IPS-11a (cell line): ENCODE measurements around the gene SLC39A8.
"Not testable (repeated sequence)": the region's sequence is repeated elsewhere in the genome, so short reads cannot be mapped to it uniquely, and the experiment has no call there.

Source experiments
- H3K4me3 ChIP-seq: one replicate; pipeline ENCODE4 v1.5.1; 2013; ENCODE audit warnings: low read depth, low read length, control low read depth

The SLC39A8 gene

DNA sequence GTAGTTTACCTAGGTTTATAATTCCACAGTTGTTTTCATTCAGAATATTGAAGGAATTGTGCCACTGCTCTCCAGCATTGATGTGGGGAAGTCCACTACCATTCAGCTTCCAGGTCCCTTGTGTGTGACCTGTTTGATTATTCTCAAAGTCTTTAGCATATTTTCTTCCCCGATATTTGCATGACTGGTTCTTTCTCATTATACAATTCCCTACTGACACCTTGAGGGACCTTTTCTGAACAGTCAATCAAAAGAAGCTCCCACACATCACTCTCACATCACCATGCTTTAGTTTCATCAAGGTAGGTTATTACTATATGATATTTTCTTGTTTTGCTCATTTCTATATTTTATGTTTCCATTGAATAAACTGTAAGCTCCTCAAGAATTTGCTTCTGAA lies 44.1 kb downstream of the SLC39A8 start:
- H3K4me3 ChIP-seq: no peak overlapping the region

DNA sequence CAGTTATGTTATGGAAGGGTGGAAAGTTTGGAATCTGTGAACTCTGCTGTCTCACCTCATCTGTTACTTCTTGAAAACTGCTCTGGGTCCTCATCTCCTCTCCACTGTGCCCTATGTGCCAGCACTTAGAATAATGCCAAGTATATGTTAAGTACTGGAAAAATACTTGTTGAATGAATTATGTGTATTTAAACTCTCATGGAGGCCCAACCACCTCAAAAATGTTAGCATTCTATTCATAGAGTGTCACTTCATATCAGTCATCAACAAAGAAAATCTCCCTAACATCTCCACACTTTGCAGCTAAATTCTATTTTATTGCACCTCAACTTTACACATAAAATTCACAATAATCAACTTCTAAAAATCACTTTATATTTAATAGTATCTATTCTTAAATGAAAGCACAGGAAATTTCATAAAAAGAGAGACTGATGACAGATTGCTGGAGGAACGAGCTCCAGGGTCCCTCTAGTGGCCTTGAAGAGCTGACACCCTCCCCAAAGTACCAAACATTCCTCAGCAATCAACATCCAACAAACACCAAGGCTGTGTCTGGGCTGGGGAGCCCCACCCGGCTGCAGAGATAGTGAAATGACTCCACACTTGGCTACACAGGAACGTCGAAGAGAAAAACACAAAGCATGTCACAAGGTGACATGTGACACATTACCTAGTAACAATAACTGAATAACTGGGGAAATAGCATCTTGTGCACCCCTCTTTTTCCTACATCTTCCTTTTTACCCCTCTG lies 45.8 kb downstream of the SLC39A8 start:
- no peak overlapping the region for H3K4me3 ChIP-seq

DNA sequence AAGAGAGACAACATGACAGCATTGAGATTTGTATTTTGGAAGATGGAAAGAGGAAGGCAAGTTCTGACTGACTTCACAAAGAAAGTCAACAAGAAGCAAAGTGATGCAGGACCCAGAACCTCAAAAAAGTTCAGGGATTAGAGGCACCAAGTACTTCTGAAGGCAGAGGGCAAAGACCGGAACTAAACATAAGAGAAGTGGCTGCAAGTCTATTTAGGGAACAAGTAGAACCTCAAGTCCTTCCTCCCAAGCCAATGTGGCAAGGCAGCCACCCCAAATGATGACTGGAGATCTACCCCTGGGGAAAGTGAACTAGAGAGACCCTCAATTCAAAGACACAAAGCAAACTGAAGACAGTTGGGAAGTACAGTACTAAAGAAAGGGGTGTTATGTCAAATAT lies 46.6 kb downstream of the SLC39A8 start:
- no peak overlapping the region for H3K4me3 ChIP-seq

DNA sequence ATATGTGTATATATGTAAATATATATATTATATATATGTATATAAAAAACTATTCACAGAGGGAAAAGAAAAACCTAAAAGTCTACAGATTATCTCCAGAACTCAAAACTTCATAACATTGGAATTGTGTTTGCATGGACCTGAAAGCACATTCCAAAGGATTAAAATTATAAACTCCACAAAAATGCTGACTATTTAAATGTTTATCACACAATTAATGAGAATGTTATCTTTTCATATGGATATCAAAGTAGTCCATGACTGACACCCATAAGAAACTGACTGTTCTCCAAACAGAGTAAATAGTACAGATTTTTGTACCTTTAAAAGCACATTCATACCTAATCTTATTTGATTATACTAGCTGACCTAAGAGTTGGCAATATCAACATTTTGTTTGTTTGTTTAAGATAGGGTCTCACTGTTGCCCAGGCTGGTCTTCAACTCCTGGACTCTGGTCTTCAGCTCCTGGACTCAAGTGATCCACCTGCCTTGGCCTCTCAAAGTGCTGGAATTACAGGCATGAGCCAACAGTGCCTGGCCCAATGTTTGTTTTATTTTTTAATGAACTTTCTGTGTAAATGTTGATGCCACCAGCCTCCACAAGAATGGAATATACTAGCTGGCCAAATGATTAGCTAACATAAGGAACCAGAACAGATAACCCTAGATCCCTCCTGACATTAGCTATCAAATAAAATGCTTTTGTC lies 50.0 kb downstream of the SLC39A8 start:
- no peak overlapping the region for H3K4me3 ChIP-seq

DNA sequence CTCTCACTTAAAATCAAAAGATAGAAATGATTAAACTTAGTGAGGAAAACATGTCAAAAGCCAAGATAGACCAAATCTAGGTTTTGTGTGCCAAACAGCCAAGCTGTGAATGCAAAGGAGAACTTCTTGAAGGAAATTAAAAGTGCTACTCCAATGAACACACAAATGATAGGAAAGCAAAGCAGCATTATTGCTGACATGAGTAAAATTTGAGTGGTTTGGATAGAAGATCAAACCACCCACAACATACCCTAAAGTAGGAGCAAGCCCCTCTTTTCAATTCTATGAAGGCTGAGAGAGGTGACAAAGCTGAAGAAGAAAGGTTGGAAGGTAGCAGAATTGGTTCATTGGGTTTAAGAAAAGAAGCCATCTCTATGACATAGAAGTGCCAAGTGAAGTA lies 56.8 kb downstream of the SLC39A8 start:
- H3K4me3 ChIP-seq: no peak overlapping the region

DNA sequence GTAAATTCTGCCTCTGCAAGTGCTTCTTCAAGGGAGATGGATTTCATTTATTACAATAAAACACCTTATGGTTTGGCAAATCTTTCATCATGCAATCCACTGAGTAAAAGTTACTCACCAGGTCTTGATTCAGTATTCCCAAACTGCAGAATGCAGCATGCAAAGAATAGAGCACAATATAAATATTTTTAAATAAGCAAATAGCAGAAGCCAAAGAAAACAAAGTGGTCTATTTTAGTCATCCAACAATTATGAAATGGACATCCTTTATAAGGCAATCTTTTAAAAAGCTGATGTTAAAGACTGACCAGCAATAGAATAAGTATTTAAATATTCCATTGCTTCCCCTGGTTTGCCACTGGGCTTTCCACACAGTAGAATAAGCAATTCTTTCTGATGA lies 59.5 kb downstream of the SLC39A8 start:
- H3K4me3 ChIP-seq: no peak overlapping the region

DNA sequence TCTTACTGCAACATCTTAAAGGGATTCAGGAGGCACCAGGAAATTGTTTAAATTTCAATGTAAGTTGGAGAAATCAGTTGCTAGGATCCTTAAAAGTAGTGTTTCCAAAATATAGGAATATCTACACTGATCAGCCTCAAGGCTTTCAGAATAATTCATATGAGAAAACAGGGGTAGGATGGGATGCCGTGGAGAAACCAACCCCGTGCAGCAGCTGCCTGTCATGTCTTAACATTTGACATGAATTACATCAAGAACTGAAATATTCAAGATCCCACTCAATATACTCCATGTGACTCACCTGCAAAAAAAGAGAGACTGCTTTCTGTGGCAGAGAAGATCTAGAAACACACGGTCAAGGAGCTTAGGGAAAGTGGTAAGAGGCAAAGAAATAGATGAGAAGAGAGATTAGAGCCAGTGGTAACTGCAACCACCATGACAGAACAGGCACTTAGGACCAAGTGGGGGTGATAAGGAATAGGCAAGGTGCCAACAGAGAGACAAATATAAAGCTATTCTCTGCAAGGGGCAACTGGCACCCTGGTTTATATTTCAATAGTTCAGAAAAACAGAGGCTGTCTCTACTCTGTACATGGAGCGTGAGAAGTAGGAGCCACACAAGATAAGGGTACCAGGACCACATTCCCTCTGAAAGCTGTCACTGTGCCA lies 64.0 kb downstream of the SLC39A8 start:
- H3K4me3 ChIP-seq: no peak overlapping the region

DNA sequence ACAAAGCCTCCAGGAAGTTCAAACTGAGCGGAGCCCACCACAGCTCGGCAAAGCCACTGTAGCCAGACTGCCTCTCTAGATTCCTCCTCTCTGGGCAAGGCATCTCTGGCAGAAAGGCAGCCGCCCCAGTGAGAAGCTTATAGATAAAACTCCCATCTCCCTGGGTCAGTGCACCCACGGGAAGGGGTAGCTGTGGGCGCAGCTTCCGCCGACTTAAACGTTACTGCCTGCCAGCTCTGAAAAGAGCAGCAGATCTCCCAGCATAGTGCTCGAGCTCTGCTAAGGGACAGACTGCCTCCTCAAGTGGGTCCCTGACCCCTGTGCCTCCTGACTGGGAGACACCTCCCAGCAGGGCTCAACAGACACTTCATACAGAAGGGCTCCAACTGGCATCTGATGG lies 72.0 kb downstream of the SLC39A8 start:
- not testable (repeated sequence) for H3K4me3 ChIP-seq

DNA sequence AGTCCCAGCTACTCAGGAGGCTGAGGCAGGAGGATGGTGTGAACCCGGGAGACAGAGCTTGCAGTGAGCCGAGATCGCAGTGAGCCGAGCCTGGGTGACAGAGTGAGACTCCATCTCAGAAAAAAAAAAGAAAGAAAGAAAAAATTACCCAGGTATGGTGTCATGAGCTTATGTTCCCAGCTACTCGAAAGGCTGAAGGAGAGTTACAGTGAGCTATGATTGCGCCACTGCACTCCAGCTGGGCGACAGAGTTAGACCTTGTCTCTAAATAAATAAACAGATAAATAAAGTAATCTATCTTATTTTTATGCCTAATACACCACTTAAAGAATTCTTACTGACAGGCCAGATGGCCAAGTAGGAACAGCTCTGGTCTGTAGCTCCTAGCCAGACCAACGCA lies 73.0 kb downstream of the SLC39A8 start:
- H3K4me3 ChIP-seq: no peak overlapping the region

DNA sequence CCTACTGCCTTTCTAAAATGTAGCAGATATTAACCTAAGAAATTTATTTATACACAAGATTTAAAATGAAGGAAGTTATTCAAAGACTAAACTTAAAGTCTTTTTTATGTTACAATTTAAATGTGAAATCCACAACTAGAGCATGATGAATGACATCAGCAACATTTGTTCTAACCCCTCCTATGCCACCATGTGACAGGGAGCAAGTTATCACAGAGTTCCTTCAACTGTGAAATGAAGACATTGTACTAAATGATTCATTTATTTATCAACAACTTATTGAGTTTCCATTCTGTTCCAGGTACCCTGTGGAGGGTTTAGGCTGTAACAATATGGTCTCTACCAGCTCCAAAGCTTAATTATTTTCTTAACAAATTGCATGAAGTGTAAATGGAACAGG lies 76.9 kb downstream of the SLC39A8 start:
- no peak overlapping the region for H3K4me3 ChIP-seq

DNA sequence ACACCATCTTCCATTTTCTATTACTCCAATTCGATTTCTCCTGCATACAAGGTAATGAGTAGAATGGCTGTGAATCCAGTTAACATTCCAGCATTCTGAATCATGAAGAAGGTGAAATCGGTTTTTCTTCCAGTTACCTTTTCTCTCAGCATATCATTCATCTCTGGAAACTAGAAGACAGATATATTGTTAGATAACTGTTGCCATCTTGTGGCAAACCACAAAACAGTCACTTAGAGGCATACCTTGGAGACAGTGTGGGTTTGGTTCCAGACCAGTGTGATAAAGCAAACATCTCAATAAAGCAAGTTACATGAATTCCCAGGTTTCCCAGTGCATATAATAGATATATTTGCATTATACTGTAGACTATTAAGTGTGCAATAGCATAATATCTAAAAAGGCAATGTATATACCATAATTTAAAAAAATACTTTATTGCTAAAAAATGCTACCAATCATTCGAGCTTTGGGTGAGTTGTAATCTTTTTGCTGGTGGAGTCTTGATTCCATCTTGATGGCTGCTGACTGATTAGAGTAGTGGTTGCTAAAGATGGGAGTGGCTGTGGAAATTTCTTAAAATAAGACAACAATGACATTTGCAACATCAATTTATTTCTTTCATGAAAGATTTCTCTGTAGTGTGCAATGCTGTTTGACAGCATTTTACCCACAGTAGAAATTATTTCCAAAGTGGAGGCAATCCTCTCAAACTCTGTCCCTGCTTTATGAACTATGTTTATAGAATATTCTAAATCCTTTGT lies 82.1 kb downstream of the SLC39A8 start:
- H3K4me3 ChIP-seq: no peak overlapping the region

DNA sequence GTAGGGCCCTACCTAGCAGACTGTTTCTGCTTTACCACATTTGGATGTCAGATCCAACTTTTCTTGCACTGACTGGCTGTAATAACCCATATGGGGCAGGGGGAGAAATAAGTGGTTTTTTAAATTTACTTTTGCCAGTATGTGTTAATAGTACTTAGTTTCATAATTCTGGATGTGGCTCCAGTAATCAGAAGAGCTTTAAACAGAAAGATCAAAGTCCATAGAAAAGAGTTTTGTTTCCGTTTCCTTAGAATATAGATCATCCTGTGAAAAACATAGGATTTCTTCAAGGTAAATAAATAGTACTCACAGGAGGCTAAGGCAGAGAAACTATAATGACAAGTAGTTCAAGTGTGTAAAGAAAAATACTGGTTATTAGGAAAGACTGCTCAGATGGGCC lies 85.6 kb downstream of the SLC39A8 start:
- no peak overlapping the region for H3K4me3 ChIP-seq

DNA sequence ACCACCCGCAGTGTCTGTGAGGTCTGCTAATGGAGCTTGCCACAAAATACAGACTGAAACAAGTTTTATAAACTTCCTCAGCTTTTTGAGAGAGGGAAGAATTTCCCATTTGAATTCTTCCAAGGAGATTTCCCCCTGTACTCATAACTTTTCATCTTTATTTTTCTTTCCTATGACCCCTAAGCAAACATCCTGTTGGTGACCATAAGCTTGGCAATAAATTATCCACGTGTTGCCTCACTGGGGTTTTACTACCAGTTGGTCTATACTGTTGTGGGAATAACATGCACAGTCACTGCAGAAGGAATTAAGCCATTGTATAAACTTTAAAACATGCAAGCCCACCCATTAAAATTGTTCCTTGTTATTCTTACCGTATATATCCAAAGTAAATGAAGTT lies 86.2 kb downstream of the SLC39A8 start:
- no peak overlapping the region for H3K4me3 ChIP-seq

DNA sequence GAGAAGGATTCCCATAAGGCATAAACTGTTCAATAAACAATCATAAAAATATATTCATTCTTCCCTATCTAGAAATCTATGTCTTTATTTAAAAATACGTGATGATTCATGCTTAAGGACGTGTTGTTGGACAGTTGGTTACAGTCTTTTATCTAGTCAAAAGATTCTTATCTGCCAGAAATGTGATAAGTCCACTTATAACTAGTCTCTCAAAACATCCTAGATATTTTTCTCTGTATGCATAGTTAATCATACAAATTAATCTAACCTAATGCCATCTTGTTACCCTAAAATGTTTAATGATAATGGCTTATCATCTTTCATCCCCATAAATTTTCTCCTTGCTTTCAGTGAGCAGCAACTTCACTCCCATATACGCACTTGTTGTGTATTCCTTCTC lies 89.0 kb downstream of the SLC39A8 start:
- H3K4me3 ChIP-seq: no peak overlapping the region

DNA sequence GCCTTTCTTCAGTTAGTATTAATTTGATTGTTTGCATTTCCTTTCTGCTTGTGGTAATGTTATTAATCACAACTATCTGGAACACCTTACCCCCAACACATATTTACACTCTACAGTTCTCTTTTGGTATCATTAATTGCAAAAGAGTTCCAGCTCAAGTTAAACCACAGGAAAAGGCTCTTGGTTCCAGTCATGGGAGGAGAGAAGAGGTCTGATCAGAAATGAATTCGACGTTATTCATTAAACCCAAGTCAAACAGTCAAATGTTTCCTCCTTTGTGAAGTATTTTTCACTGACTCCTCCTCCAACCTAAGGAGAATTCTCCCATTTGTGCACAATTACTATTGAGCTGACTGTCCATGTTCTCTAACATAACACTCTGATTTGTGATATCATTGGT lies 91.4 kb downstream of the SLC39A8 start:
- no peak overlapping the region for H3K4me3 ChIP-seq

DNA sequence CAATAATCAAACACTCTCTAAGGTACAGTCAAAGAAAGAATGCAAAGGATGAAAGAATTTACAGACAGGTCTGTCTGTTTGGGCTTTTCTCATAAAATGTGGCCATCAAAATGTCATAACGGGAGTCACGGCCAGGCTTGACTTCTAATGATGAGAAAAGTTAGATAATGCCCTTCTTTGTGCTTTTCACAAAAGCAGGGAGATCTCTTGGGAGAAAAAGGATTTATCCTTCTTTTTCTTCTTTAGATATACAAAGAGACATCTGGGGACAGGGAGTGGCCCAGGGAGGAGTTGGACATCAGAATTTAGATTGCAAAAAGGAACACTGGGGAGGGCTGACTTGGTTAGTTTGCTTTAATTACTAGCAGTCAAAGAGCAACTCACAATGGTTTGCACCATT lies 93.1 kb downstream of the SLC39A8 start:
- H3K4me3 ChIP-seq: no peak overlapping the region

DNA sequence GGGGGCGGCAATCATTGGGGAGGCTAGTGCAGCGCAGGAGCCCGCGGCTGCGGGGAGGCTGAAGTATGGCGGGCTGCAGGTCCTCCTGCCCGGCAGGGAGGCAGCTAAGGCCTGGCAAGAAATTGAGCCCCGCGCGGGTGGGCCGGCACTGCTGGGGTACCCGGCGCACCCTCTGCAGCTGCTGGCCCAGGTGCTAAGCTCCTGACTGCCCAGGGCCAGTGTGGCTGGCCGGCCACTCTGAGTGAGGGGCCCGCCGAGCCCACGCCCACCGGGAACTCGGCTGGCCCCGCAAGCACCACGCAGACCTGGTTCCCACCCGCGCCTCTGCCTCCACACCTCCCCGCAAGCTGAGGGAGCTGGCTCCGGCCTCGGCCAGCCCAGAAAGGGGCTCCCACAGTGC lies 94.9 kb downstream of the SLC39A8 start:
- H3K4me3 ChIP-seq: no peak overlapping the region

DNA sequence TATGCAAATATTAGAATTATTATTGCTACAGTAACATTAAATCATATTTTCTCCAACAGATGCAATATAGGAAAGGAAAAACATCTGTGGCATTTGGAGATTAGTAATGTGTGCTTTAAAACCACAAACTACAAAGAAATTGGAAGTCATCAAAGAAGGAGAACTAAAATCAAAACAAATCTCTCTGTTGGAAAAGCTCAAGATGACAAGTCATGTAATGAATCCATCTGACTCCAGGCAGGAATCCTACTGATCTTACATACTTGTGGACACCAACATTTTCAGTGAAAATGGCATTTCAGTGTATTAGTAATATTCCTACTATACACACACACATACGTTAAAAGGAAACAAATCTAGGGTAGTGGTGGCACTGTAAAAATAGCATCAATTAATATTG lies 98.2 kb downstream of the SLC39A8 start:
- H3K4me3 ChIP-seq: no peak overlapping the region

DNA sequence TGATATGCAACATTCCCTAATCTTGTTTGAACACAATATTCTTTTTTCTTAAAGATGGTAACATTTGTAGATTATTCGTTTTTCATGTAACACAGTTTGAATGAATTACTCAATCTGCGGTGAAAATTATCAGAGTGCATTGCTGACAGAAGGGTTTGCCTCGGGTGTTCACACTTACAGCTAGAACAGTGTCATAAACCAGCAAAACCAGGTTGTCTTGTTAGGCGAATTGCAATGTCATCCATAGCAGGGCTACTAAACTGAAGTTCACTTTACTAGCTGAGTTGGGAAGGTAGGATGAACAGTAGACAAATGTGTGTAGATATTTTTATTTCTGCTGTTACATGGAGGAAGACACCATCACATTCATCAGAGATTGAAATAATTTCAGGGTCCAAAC lies 98.9 kb downstream of the SLC39A8 start:
- H3K4me3 ChIP-seq: no peak overlapping the region

DNA sequence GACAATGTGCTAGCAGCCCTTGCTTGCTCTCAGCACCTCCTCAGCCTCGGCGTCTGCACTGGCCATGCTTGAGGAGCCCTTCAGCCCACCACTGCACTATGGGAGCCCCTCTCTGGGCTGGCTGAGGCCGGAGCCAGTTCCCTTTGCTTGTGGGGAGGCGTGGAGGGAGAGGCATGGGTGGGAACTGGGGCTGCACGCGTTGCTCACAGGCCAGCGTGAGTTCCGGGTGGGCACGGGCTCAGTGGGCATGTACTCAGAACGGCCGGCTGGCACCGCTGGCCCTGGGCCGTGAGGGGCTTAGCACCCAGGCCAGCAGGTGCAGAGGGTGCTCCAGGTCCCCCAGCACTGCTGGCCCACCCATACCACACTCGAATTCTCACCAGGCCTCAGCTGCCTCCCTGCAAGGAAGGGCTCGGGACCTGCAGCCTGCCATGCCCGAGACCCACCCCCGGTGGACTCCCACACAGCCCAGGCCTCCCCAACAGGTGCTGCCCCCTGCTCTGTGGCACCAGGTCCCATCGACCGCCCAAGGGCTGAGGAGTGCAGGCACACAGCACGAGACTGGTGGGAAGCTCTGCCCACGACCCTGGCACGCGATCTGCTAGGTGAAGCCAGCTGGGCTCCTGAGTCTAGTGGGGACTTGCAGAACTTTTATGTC lies 100.3 kb downstream of the SLC39A8 start:
- no peak overlapping the region for H3K4me3 ChIP-seq

DNA sequence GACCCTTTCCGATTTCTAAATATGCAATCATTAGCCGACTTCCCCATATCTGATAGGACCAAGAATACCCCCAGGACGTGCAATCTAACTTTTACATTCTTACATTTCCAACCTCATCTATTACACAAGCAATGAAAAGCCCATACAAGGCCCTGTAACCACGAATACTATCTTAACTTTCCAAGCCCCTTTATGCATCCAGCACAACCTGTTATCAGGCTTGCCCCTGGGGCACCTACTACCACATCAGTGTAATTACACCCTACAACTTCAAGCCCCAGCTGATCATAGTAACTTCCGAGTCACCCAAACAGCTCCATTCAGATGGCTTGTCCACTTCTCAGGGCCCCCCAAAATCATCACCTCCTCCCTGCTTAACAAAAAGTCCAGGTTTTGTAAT lies 102.0 kb downstream of the SLC39A8 start:
- H3K4me3 ChIP-seq: not testable (repeated sequence)
